Transverse colon (tissue), 4 donors: ENCODE data around the gene ST3GAL6. TPM values are rescaled to one million over a fixed set of nuclear protein-coding genes. Genes with fewer than 3 reads are reported as not detected.
A peak's percentile ranks its signal among the peaks of the same experiment; 100 is the strongest.

Experiments used
- DNase-seq: peaks from one replicate; pipeline ENCODE4 v3.0.0-alpha.2; 2019
- H3K27ac ChIP-seq, 4 donors: fragments of 200-600 bp; sonication (generic); 2 replicates each; pipeline ENCODE4 v1.5.1; 2016 to 2018; ENCODE audit warnings: inconsistent platforms in 4 of 4
- H3K27me3 ChIP-seq: fragments of 200-600 bp; sonication (generic); 2 replicates; pipeline ENCODE4 v1.5.1; 2017; ENCODE audit warnings: inconsistent platforms
- H3K36me3 ChIP-seq, 4 donors: fragments of 200-600 bp; sonication (generic); 2 replicates each; pipeline ENCODE4 v1.5.1; 2017 to 2019; ENCODE audit warnings: inconsistent platforms in 4 of 4
- H3K4me1 ChIP-seq, 4 donors: fragments of 200-600 bp; sonication (generic); 2 replicates each; pipeline ENCODE4 v1.5.1; 2017 to 2020; ENCODE audit warnings: inconsistent platforms in 4 of 4
- H3K4me3 ChIP-seq, 4 donors: fragments of 200-600 bp; sonication (generic); 1 replicate in 1 of 4; 2 replicates in 3 of 4; pipeline versions ENCODE4 v1.5.1 to v1.6.1; 2017 to 2019; ENCODE audit warnings: inconsistent platforms in 4 of 4
- H3K9me3 ChIP-seq, 2 donors: fragments of 200-600 bp; sonication (generic); 2 replicates each; pipeline ENCODE4 v1.5.1; 2017 to 2019; ENCODE audit warnings: inconsistent platforms in 2 of 2
- CTCF ChIP-seq, 5 experiments: fragments of 200-600 bp in 3 of 5; fragments of 450-650 bp in 2 of 5; sonication (generic) in 3 of 5; IDR thresholded peaks; 1 replicate in 2 of 5; 2 replicates in 3 of 5; pipeline ENCODE4 v1.5.1; 2016 to 2017; ENCODE audit warnings: antibody characterized with exemption in 5 of 5, inconsistent platforms in 3 of 5, mild to moderate bottlenecking in 2 of 5, moderate library complexity in 1 of 5
- EP300 ChIP-seq: sonication (generic); formaldehyde crosslinking; IDR thresholded peaks from one replicate; pipeline ENCODE4 v1.6.1; 2017; ENCODE audit warnings: antibody characterized with exemption, low read depth
- POLR2A ChIP-seq: fragments of 450-650 bp; IDR thresholded peaks from one replicate; pipeline ENCODE4 v1.6.1; 2016; ENCODE audit warnings: antibody characterized with exemption, mild to moderate bottlenecking, moderate library complexity
- POLR2AphosphoS5 ChIP-seq, 3 donors: sonication (generic); formaldehyde crosslinking; IDR thresholded peaks; one replicate each; pipeline ENCODE4 v1.6.1; 2016; ENCODE audit warnings: antibody characterized with exemption in 3 of 3
- WGBS, 2 donors: methylation state at CpG; one replicate each; pipeline ENCODE4 v1.1.5; 2018; ENCODE audit warnings: low coverage in 1 of 2; 5-methylcytosine and 5-hydroxymethylcytosine counted together
- in situ Hi-C, 4 donors: fragments of 200-750 bp; cut with MboI; loops; one replicate each; pipeline versions ENCODE4 v1.15.0 to v1.15.1; 2017; ENCODE audit warnings: low sequenced_read_pairs in 3 of 4, low pct_ligation_motif_present in 1 of 4, low pct_unique_long_range_greater_than_20kb in 1 of 4
- intact Hi-C: fragments of 100-400 bp; cut with DNase I; formaldehyde crosslinking; loops from one replicate; pipeline ENCODE4 v1.15.1; 2023; ENCODE audit warnings: low total_unique reads
- total RNA-seq, 4 donors: library from RNA; depleted of rRNA; stranded (reverse); fragments of >200 nt; gene quantifications; one replicate each; pipeline ENCODE4 v1.1.0, GENCODE V29; 2016

ST3GAL6 gene
- total RNA-seq, 4 donors from 2014 or later: 2.2 to 9.7 (median 2.6) TPM

- DNase-seq: no peak
- no peaks in the 10 kb centered on the region for H3K36me3 ChIP-seq
- in situ Hi-C loops (no loop called here), intact Hi-C loops (no loop called here)
- H3K9me3 ChIP-seq: no peaks in the 10 kb centered on the region
- H3K27ac ChIP-seq: no peak overlapping the region
- no peaks in the 10 kb centered on the region for H3K27me3 ChIP-seq
- TF ChIP-seq POLR2A (no peak), POLR2AphosphoS5 (IDR thresholded peaks at IDR 0.05) (no peak), CTCF (IDR thresholded peaks at IDR 0.05) (no peak), EP300 (no peak)
- peaks cover 0 to 5% (median 0%) of the 10 kb centered on the region in 4 donors for H3K4me1 ChIP-seq
- H3K4me3 ChIP-seq: no peak overlapping the region
These were observed 3.8 kb downstream of the ST3GAL6 start for GRCh38 chr3:98766924-98767323.

- H3K9me3 ChIP-seq: no peaks in the 10 kb centered on the region
- 66 to 68% methylated on average over 2 of the region's 2 CpGs for WGBS, 2 donors
These were observed 5.8 kb downstream of the ST3GAL6 start for GRCh38 chr3:98768961-98769360.

GRCh38 chr3:98769448-98769847 is 6.3 kb downstream of the ST3GAL6 start:
- peak overlapping the region in 2 of 4 donors; percentile 2 to 44 for H3K27ac ChIP-seq
- H3K4me1 ChIP-seq: no peaks in the 10 kb centered on the region
- intact Hi-C loops (no loop called here), in situ Hi-C loops (no loop called here)
- H3K36me3 ChIP-seq: no peaks in the 10 kb centered on the region
- H3K4me3 ChIP-seq: no peak overlapping the region
- DNase-seq: no peak
- TF ChIP-seq CTCF (IDR thresholded peaks at IDR 0.05) (no peak), EP300 (no peak), POLR2A (no peak), POLR2AphosphoS5 (IDR thresholded peaks at IDR 0.05) (no peak)
- H3K27me3 ChIP-seq: no peaks in the 10 kb centered on the region
- no peaks in the 10 kb centered on the region for H3K9me3 ChIP-seq

More at GRCh38 chr3:98768961-98769360, 5.8 kb downstream of the ST3GAL6 start:
- Histone ChIP-seq H3K27me3 (no peaks in the 10 kb centered on the region), H3K36me3 (no peaks in the 10 kb centered on the region), H3K27ac (peak overlapping the region in 1 of 4 donors; percentile 44), H3K4me3 (no peak overlapping the region), H3K4me1 (peaks cover 0 to 2% (median 0%) of the 10 kb centered on the region in 4 donors)
- intact Hi-C loops: no loop called here
- TF ChIP-seq POLR2A (no peak), CTCF (IDR thresholded peaks at IDR 0.05) (no peak), EP300 (no peak), POLR2AphosphoS5 (IDR thresholded peaks at IDR 0.05) (no peak)
- DNase-seq: no peak
- in situ Hi-C loops: no loop called here

GRCh38 chr3:98770261-98771039 is 7.3 kb downstream of the ST3GAL6 start:
- WGBS, 2 donors: 60 to 77% methylated on average over 4 to 8 of the region's 8 CpGs

More at GRCh38 chr3:98770261-98771039, 7.3 kb downstream of the ST3GAL6 start:
- no peak overlapping the region for H3K4me3 ChIP-seq
- H3K4me1 ChIP-seq: no peaks in the 10 kb centered on the region
- intact Hi-C loops: no loop called here
- peak overlapping the region; percentile 2 to 44 (median 32) for H3K27ac ChIP-seq
- no peaks in the 10 kb centered on the region for H3K9me3 ChIP-seq
- in situ Hi-C loops: no loop called here
- no peaks in the 10 kb centered on the region for H3K27me3 ChIP-seq
- DNase-seq: peak; percentile 53
- no peaks in the 10 kb centered on the region for H3K36me3 ChIP-seq
- no peak for TF ChIP-seq POLR2AphosphoS5 (IDR thresholded peaks at IDR 0.05)
- TF ChIP-seq CTCF (IDR thresholded peaks at IDR 0.05): no peak
- TF ChIP-seq POLR2A: no peak
